CD4-positive, alpha-beta T cell treated with Interferon gamma for 1 hour (primary cell): ENCODE data around the gene THNSL1.
"Not testable (repeated sequence)": the region's sequence is repeated elsewhere in the genome, so short reads cannot be mapped to it uniquely, and the experiment has no call there.

Experiments
- DNase-seq: peaks from one replicate; pipeline ENCODE4 v3.0.0-alpha.2; 2020

The THNSL1 gene

GRCh38 chr10:25016376-25017153 lies at the start of gene THNSL1:
TSS of gene THNSL1 (plus strand) at chr10:25016612. CDS start at chr10:25023224, 6,612 bp downstream.
- DNase-seq: peak; percentile 97

DNA sequence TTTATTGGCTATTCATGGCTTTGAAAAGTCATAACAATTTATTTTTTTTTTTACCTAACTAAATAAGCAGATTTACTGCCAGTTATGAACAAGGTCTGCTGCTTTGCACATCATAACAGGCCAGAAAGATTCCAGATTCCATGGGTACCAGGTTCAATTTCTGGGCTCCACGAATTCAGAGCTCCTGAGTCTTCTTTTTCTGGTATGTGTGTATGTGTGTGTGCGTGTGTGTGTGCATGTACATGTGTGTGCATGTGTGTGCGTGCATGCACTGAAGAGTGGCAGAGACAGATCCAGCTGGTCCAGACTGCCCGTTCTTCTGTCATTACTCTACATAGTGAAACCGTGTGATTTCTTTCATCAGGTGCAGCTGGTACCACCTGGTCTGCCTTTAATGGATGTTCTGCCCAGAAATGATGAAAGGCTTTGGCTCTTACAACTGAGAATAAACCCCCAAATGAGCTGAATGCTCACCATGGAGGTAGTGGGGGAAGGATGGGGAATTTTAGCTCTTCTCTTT lies 49.4 kb upstream of the THNSL1 start:
- no peak for DNase-seq

DNA sequence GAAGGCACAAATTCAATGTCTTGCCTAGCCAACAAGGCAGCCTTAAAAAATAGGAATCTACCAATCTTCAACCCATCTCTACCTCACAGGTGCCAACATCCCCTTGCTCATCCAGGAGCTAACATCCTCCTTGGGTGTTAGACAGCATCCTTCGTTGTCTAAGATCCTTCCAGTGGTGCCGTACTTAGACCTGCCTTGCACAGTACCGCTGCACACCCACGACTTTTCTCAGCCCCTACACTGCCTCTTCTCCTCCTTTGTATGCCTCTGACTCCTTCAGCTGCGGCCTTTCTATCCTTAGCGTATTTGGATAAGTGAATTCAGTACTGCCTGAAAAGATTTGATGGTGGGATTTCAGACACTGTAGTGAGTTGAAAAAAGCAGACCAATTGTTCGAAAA lies 48.1 kb upstream of the THNSL1 start:
- DNase-seq: no peak

DNA sequence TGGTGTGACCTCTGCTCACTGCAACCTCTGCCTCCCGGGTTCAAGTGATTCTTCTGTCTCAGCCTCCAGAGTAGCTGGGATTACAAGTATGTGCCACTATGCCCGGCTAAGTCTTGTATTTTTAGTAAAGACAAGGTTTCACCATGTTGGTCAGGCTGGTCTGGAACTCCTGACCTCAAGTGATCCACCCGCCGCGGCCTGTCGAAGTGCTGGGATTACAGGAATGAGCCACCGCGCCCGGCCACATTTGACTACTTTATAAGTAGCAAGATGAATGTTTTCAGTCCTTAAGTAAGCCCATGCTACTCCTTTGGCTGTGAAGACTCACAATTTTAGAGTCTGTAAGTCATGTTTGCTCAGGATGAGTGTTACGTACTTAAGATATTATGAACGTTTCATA lies 47.5 kb upstream of the THNSL1 start:
- not testable (repeated sequence) for DNase-seq

GRCh38 chr10:24969841-24970281 lies 46.6 kb upstream of the THNSL1 start:
- no peak for DNase-seq

DNA sequence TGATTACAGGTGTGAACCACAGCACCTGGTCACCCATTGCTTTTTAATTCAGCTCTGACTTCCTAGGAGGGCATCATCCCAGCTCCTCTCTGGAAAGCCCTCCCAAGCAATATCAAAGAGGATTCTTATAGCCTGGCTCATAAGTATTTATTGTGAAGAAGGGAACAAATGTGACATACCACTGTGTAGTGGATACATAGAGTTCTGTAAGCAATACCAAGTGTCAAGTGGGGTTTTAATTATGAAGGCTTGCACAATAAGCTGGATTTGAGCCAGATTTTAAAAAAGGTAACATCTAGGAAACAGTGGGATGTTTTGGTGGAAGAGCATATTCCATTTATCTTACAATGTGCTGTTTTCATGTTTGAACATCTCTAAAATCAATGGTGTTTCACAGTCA lies 45.0 kb upstream of the THNSL1 start:
- no peak for DNase-seq

DNA sequence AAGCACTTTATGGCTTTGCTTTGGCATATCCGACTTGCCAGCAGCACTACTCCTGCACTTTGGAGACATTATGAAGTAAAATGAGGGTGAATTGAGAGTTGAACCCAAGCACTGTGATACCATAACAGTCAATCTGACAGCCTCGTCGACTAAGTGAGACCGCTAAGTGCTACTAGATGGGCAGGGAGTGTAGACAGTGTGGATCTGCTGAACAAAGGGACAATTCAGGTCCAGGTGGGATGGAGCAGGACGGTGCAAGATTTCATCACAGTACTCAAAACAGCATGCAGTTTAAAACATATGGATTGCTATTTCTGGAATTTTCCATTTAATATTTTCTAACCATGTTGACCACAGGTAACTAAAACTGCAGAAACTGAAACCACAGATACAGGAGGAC lies 43.2 kb upstream of the THNSL1 start:
- DNase-seq: no peak

DNA sequence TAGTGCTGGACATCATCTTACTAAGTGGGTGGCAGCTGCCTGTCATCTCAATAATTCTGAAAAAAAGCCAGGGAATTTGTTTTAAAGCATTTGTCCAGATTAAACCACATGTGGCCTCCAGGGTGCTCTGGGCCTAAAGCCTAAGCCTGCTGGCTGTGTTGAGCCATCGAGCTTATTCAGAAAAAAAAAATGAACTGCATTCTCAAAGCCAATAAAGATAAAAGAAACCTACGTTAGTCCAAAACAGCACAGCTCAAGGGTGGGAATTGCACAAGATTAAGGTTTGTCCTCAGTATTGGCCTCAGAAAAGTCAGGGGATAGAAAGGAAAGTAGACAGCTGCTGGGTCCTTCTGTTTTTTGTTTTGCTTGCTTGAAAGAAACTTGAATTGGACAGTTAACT lies 41.4 kb upstream of the THNSL1 start:
- no peak for DNase-seq

DNA sequence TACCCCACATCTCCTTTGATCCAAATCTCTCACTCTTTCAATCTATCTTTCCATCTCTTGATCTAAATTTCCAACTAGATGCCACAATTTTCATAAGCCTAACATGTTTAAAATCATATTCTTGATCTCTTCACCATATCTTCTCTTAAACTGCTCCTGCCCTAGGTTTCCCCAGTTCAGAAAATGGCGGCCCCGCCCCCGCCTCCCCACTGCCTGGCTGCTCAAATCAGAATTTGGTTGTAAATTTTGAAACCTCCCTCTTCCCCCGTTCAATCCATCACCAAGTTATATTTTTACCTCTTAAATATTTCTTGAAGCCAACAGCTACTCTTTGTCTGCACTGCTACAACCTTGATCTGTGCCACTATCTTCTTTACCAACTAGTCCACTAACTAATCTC lies 36.7 kb upstream of the THNSL1 start:
- DNase-seq: no peak

DNA sequence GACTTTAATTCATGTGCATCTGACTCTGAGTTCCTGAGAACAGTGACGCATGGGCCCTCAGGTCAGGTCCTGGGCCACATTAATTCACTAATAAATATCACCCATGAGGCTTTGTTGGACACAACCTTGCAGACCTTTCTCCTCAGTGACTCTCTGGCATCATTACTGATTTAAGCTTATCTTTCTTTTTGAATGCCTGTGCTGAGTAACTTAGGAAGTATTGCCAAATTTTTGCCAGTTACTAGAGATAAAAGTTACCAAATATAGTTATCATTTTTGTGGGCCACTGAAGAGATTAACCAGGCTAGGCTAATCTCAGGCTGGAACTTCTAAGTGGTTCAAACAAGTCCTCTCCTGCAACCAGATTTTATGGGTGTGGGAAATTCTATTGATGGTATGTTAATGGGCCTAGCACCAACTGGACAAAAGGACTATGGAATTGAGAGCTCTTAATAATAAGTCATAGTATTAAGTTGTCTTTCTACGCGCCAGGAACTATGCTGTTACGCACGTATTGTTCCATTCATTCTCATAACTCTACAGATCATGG lies 35.2 kb upstream of the THNSL1 start:
- DNase-seq: no peak

DNA sequence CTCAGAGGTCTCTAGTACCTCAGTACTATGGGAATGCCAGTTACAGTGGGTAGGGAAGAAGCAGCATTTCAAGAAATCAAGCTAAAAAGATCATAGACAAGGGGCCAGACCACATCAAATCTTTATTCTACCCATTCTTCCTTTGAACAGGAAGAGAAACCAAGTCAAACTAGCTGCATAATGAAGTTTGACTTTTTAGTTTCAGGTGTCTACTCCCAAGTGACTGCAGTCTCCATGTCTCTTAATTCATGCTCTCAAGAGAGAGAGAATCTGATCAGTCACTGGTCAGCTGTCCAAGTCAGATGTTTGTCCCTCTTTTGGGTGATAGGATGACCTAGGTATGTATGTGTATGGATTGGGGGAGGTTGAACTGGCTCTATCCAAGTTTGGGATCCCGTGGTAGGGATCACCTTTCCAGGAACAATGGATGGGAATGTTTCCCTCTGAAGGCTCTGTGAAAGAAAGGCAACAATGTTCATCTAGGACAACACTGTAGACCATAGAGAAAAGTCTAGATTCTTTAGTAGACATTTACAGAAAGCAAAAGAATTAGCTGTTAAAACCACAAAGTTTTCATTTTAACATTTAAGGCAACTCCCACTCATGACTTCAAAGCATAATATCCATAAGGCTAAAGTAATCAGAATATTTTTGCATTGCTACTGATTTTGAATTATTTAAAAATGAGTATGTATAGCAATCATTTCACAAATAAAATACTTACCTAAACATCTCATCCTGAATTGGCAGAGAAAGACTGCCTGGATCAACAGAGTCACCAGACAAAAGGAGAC lies 33.9 kb upstream of the THNSL1 start:
- DNase-seq: no peak

- no peak for DNase-seq
These were observed 33.3 kb upstream of the THNSL1 start for GRCh38 chr10:24983130-24983529.

DNA sequence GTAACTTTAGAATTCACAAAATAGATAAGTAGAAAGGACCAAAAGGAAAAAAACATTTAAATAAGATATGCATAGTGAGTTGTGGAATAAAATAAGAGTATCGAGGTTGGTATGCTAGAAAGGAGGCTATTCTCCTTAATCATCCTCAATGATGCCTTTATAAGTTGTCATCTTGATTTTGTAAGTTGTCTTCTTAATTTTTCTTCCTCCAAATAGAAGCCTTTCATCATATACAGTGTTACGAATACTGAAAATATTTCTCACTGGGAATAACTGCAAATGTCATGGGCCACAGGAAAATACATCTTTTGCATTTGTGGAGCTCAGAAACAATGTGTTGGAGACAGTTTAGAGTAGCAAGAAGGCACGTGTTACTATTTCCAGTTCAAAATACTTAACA lies 32.5 kb upstream of the THNSL1 start:
- DNase-seq: no peak

- DNase-seq: no peak
These were observed 31.5 kb upstream of the THNSL1 start for GRCh38 chr10:24984906-24985305.

DNA sequence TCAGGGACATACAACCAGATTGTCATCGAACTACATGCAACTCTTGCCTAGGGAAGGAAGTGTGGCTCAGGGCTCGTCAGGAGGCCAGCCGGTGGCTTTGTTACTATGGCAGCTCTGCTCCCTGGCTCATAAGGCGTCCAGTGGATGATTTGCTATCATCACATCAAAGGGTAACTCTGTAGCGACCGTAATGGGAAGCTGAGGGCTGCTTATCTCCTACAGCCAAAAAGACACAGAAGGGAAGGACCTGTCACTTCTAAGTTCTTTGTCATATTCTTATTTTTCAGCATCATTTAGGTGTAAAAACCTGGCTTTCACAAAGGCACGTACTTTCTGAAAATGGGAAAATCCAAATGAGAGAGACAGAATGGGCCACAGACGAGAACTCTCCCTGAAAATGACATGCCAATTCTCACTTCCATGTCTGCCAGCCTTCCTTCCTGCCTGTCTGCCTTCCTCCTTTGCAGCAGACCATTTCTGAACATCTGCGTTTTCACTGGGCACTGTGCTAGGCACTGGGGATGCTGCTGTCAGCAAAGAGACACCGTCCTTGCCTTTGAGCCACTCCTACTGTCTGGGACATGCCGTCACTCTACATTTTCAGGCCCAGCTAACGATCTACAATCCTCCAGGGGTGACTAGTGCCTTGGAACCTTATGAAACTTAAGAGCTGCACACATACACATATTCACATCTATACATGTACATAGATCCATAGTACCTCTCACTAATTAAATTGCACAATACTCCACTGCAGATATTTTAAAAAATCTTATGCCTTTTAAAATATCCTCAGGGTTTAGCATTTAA lies 27.4 kb upstream of the THNSL1 start:
- no peak for DNase-seq

- no peak for DNase-seq
These were observed 26.5 kb upstream of the THNSL1 start for GRCh38 chr10:24989867-24990266.

GRCh38 chr10:24991298-24991697 lies 25.1 kb upstream of the THNSL1 start:
- no peak for DNase-seq

GRCh38 chr10:24992512-24993133 lies 23.8 kb upstream of the THNSL1 start:
- DNase-seq: no peak

DNA sequence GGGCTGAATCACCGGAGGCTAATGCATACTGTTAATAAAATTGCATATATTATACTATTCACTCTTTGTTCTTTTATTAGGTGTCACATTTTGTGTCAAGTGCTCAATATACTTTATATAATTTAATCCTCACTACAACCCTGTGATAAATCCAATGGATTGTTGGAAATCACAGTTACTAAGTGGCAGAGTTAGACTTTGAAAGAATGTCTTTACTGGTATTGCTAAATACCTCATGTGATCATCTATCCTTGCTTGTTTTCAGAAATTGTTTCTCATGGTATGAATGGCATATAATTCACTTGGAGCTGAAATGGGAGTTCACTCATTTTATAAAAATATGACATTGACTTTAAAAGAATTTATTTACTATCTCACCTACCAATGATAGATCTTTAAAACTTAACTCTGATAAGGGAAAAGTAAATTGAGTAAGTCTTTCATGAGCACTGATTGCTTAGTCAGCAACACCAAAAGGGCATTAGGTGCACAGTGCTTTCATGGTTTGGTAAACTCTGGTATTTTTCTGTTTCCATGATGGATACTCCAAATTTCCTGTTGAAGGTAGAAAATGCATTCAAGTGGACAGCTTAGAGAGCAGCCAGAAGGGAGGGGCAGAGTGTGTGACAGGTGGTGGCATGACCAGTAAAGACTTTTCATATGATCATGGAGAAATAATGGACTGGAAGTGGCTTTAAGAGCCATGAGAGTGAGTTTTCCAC lies 23.0 kb upstream of the THNSL1 start:
- DNase-seq: no peak

- DNase-seq: no peak
These were observed 21.3 kb upstream of the THNSL1 start for GRCh38 chr10:24995072-24995471.

- no peak for DNase-seq
These were observed 18.4 kb upstream of the THNSL1 start for GRCh38 chr10:24998044-24998443.

GRCh38 chr10:25011591-25011990 lies 4.8 kb upstream of the THNSL1 start:
- not testable (repeated sequence) for DNase-seq
